ENCODE measurements around the gene THEM4. TPM values are rescaled to one million over a fixed set of nuclear protein-coding genes. Genes with fewer than 3 reads are reported as not detected.

The THEM4 gene
- total RNA-seq, 1 donor, result 9.8 TPM

GRCh38 chr1:151846686-151847237 lies 62.5 kb downstream of the THEM4 start:
- no peak for TF ChIP-seq CTCF (IDR thresholded peaks at IDR 0.05; ENCODE audit: extremely low read depth, low read depth, low read length)
- Histone ChIP-seq H3K4me2 (ENCODE audit: insufficient read depth, low read length) (no peak overlapping the region), H2AFZ (ENCODE audit: low read length) (no peak overlapping the region), H3K4me3 (ENCODE audit: insufficient read depth, low read length) (no peak overlapping the region), H4K20me1 (ENCODE audit: insufficient read depth, low read length) (no peaks in the 10 kb centered on the region), H3K27ac (ENCODE audit: low read depth, low read length) (no peak overlapping the region), H3K79me2 (ENCODE audit: insufficient read depth, low read length) (no peaks in the 10 kb centered on the region), H3K4me1 (ENCODE audit: insufficient read depth, low read length) (peaks cover 9% of the 10 kb centered on the region), H3K9me3 (ENCODE audit: low read depth, low read length) (no peaks in the 10 kb centered on the region), H3K27me3 (ENCODE audit: insufficient read depth, low read length) (peaks cover 39% of the 10 kb centered on the region), H3K36me3 (ENCODE audit: insufficient read depth, low read length) (no peaks in the 10 kb centered on the region)
- no peak for DNase-seq (ENCODE audit: insufficient read length, low spot score, missing footprints)

GRCh38 chr1:151846062-151846568 lies 63.2 kb downstream of the THEM4 start:
- no peak overlapping the region for H3K27ac ChIP-seq (ENCODE audit: low read depth, low read length)
- no peaks in the 10 kb centered on the region for H4K20me1 ChIP-seq (ENCODE audit: insufficient read depth, low read length)
- H2AFZ ChIP-seq (ENCODE audit: low read length), result peak overlapping the region; percentile 31
- H3K36me3 ChIP-seq (ENCODE audit: insufficient read depth, low read length), result no peaks in the 10 kb centered on the region
- no peak overlapping the region for H3K4me3 ChIP-seq (ENCODE audit: insufficient read depth, low read length)
- peaks cover 13% of the 10 kb centered on the region for H3K4me1 ChIP-seq (ENCODE audit: insufficient read depth, low read length)
- H3K9me3 ChIP-seq (ENCODE audit: low read depth, low read length), result no peaks in the 10 kb centered on the region
- peak; percentile 97 for DNase-seq (ENCODE audit: insufficient read length, low spot score, missing footprints)
- H3K27me3 ChIP-seq (ENCODE audit: insufficient read depth, low read length), result peaks cover 35% of the 10 kb centered on the region
- H3K4me2 ChIP-seq (ENCODE audit: insufficient read depth, low read length), result no peak overlapping the region
- no peaks in the 10 kb centered on the region for H3K79me2 ChIP-seq (ENCODE audit: insufficient read depth, low read length)
- TF ChIP-seq CTCF (IDR thresholded peaks at IDR 0.05; ENCODE audit: extremely low read depth, low read depth, low read length), result peak; percentile 22

GRCh38 chr1:151843398-151843797 lies 65.9 kb downstream of the THEM4 start:
- H3K9me3 ChIP-seq (ENCODE audit: low read depth, low read length), result no peaks in the 10 kb centered on the region
- H3K36me3 ChIP-seq (ENCODE audit: insufficient read depth, low read length), result no peaks in the 10 kb centered on the region
- H3K79me2 ChIP-seq (ENCODE audit: insufficient read depth, low read length), result no peaks in the 10 kb centered on the region
- TF ChIP-seq CTCF (IDR thresholded peaks at IDR 0.05; ENCODE audit: extremely low read depth, low read depth, low read length), result no peak
- peaks cover 3% of the 10 kb centered on the region for H4K20me1 ChIP-seq (ENCODE audit: insufficient read depth, low read length)
- H3K27me3 ChIP-seq (ENCODE audit: insufficient read depth, low read length), result peaks cover 34% of the 10 kb centered on the region
- no peak overlapping the region for H3K4me2 ChIP-seq (ENCODE audit: insufficient read depth, low read length)
- H3K4me3 ChIP-seq (ENCODE audit: insufficient read depth, low read length), result no peak overlapping the region
- no peak for DNase-seq (ENCODE audit: insufficient read length, low spot score, missing footprints)
- no peak overlapping the region for H3K27ac ChIP-seq (ENCODE audit: low read depth, low read length)
- no peak overlapping the region for H2AFZ ChIP-seq (ENCODE audit: low read length)
- peaks cover 35% of the 10 kb centered on the region for H3K4me1 ChIP-seq (ENCODE audit: insufficient read depth, low read length)

- peak; percentile 98 for DNase-seq (ENCODE audit: insufficient read length, low spot score, missing footprints)
- no peaks in the 10 kb centered on the region for H3K36me3 ChIP-seq (ENCODE audit: insufficient read depth, low read length)
- peaks cover 3% of the 10 kb centered on the region for H4K20me1 ChIP-seq (ENCODE audit: insufficient read depth, low read length)
- H3K27ac ChIP-seq (ENCODE audit: low read depth, low read length), result no peak overlapping the region
- no peak overlapping the region for H3K4me3 ChIP-seq (ENCODE audit: insufficient read depth, low read length)
- H3K4me2 ChIP-seq (ENCODE audit: insufficient read depth, low read length), result peak overlapping the region; percentile 6
- H3K79me2 ChIP-seq (ENCODE audit: insufficient read depth, low read length), result no peaks in the 10 kb centered on the region
- peaks cover 48% of the 10 kb centered on the region for H3K27me3 ChIP-seq (ENCODE audit: insufficient read depth, low read length)
- H2AFZ ChIP-seq (ENCODE audit: low read length), result no peak overlapping the region
- no peak for TF ChIP-seq CTCF (IDR thresholded peaks at IDR 0.05; ENCODE audit: extremely low read depth, low read depth, low read length)
- peaks cover 29% of the 10 kb centered on the region for H3K4me1 ChIP-seq (ENCODE audit: insufficient read depth, low read length)
- H3K9me3 ChIP-seq (ENCODE audit: low read depth, low read length), result no peaks in the 10 kb centered on the region
Observed at GRCh38 chr1:151841141-151841540, 68.2 kb downstream of the THEM4 start.

Measured in osteoblast (primary cell).